K562 (cell line): ENCODE data around the gene PPFIA3. TPM values are rescaled to one million over a fixed set of nuclear protein-coding genes. Genes with fewer than 3 reads are reported as not detected.

Source experiments
- ATF1 ChIP-seq, 2 experiments: fragments of 450-650 bp in 1 of 2; IDR thresholded peaks; 2 replicates each; pipeline ENCODE4 v1.6.1; 2016; ENCODE audit warnings: missing compliant biosample characterization in 1 of 2, missing genetic modification characterization in 1 of 2
- CGGBP1 ChIP-seq: fragments of 250-450 bp; sonication (Bioruptor Pico); IDR thresholded peaks from 2 replicates; pipeline ENCODE4 v1.9.0; 2021; ENCODE audit warnings: mild to moderate bottlenecking
- HOXB6 ChIP-seq: fragments of 250-450 bp; sonication (Bioruptor Pico); IDR thresholded peaks from 2 replicates; pipeline ENCODE4 v1.5.1; 2022; ENCODE audit warnings: mild to moderate bottlenecking, borderline replicate concordance
- HSF4 ChIP-seq: fragments of 250-450 bp; sonication (Bioruptor Pico); IDR thresholded peaks from 2 replicates; pipeline ENCODE4 v2.1.2; 2022; ENCODE audit warnings: mild to moderate bottlenecking, moderate library complexity, borderline replicate concordance
- IRF9 ChIP-seq: fragments of 450-650 bp; IDR thresholded peaks from 2 replicates; pipeline ENCODE4 v1.6.1; 2016; ENCODE audit warnings: missing biosample characterization, missing genetic modification characterization
- MECOM ChIP-seq: fragments of 250-450 bp; sonication (Bioruptor Pico); IDR thresholded peaks from 2 replicates; pipeline ENCODE4 v1.8.0; 2022; ENCODE audit warnings: inconsistent platforms
- MEIS2 ChIP-seq: fragments of 450-650 bp; IDR thresholded peaks from 2 replicates; pipeline ENCODE4 v1.6.1; 2014; ENCODE audit warnings: mild to moderate bottlenecking; ENCODE audit not compliant: partially characterized antibody
- MTA2 ChIP-seq: fragments of 450-650 bp; IDR thresholded peaks from 2 replicates; pipeline ENCODE4 v1.6.1; 2016; ENCODE audit warnings: low read depth
- NR2F6 ChIP-seq: fragments of 450-650 bp; formaldehyde crosslinking; IDR thresholded peaks from 2 replicates; pipeline ENCODE4 v1.4.0; 2020; ENCODE audit warnings: mild to moderate bottlenecking
- PREB ChIP-seq: sonication (generic); formaldehyde crosslinking; IDR thresholded peaks from 2 replicates; pipeline ENCODE4 v1.8.1; 2023; ENCODE audit warnings: mild to moderate bottlenecking, missing genetic modification reagents
- RBM25 ChIP-seq: fragments of 200-400 bp; formaldehyde crosslinking; IDR thresholded peaks from 2 replicates; pipeline ENCODE4 v1.6.1; 2018; ENCODE audit warnings: low read length, low read depth, moderate library complexity; ENCODE audit not compliant: severe bottlenecking
- SNRNP70 ChIP-seq: fragments of 200-400 bp; formaldehyde crosslinking; optimal IDR thresholded peaks from 2 replicates; pipeline ENCODE3; 2017; ENCODE audit warnings: low read depth, low read length
- SRSF7 ChIP-seq: fragments of 200-400 bp; formaldehyde crosslinking; optimal IDR thresholded peaks from 2 replicates; pipeline ENCODE3; 2017; ENCODE audit warnings: mild to moderate bottlenecking, low read depth, low read length
- WHSC1 ChIP-seq: IDR thresholded peaks from one replicate; pipeline ENCODE4 v1.6.1; 2012; ENCODE audit warnings: low read length, control low read depth, inconsistent platforms
- ZBTB1 ChIP-seq: sonication (generic); formaldehyde crosslinking; IDR thresholded peaks from 2 replicates; pipeline ENCODE4 v1.8.1; 2023; ENCODE audit warnings: missing genetic modification reagents, low read depth, mild to moderate bottlenecking, borderline replicate concordance
- ZNF175 ChIP-seq: fragments of 200-800 bp; sonication (Bioruptor generic); IDR thresholded peaks from 2 replicates; pipeline ENCODE4 v1.6.1; 2016; ENCODE audit warnings: low read depth, mild to moderate bottlenecking, missing genetic modification characterization, missing compliant biosample characterization
- ZNF197 ChIP-seq: fragments of 200-800 bp; sonication (Bioruptor generic); IDR thresholded peaks from 2 replicates; pipeline ENCODE4 v1.6.1; 2016; ENCODE audit warnings: low read depth, missing genetic modification characterization, missing compliant biosample characterization
- ZNF324 ChIP-seq: fragments of 250-450 bp; sonication (Bioruptor Pico); IDR thresholded peaks from 2 replicates; pipeline ENCODE4 v1.4.0; 2020; ENCODE audit warnings: mild to moderate bottlenecking
- ZNF76 ChIP-seq: fragments of 250-450 bp; sonication (Bioruptor Pico); IDR thresholded peaks from 2 replicates; pipeline ENCODE4 v1.4.0; 2020; ENCODE audit warnings: mild to moderate bottlenecking, moderate library complexity, borderline replicate concordance
- ZSCAN29 ChIP-seq: fragments of 450-650 bp; IDR thresholded peaks from 2 replicates; pipeline ENCODE4 v1.6.1; 2017
- polyA plus RNA-seq, 8 experiments: library from polyadenylated mRNA; depleted of rRNA in 4 of 8; stranded (reverse) in 5 of 8; unstranded in 3 of 8; fragments of >200 nt; fragmentation: Nextera tagmentation in 2 of 8; fragmentation: Illumina TruSeq in 1 of 8; extraction: Ambion mirVana in 2 of 8; extraction: Trizol in 1 of 8; gene quantifications; 2 replicates each; pipeline versions ENCODE4 v1.2.1 to v1.2.3, GENCODE V29; 2011 to 2014; ENCODE audit warnings: inconsistent platforms in 1 of 8, missing spikeins in 1 of 8
- total RNA-seq, 7 experiments: library from RNA; depleted of rRNA in 6 of 7; stranded (reverse); fragments of >200 nt in 6 of 7; fragmentation: Illumina TruSeq in 2 of 7; extraction: Trizol in 2 of 7; gene quantifications; 2 replicates each; pipeline versions ENCODE4 v1.2.1 to v1.2.3, GENCODE V29; 2011 to 2021; ENCODE audit warnings: low replicate concordance in 1 of 7
- TF ChIP-seq, protein P1 (sequence below): sonication (generic); formaldehyde crosslinking; IDR thresholded peaks from 2 replicates; pipeline ENCODE4 v1.8.0; 2022; ENCODE audit warnings: mild to moderate bottlenecking, low read depth, missing genetic modification reagents
- TF ChIP-seq, protein P2 (sequence below): fragments of 250-450 bp; sonication (Bioruptor Pico); IDR thresholded peaks from 2 replicates; pipeline ENCODE4 v1.6.1; 2021; ENCODE audit warnings: mild to moderate bottlenecking
- TF ChIP-seq, protein P3 (sequence below), 2 experiments: fragments of 250-450 bp in 1 of 2; fragments of 450-650 bp in 1 of 2; sonication (Bioruptor Pico) in 1 of 2; IDR thresholded peaks; 2 replicates each; pipeline versions ENCODE4 v1.6.1 to v1.8.0; 2016 to 2021; ENCODE audit warnings: mild to moderate bottlenecking in 2 of 2, moderate library complexity in 2 of 2, missing compliant biosample characterization in 1 of 2, missing genetic modification characterization in 1 of 2

Gene PPFIA3
- total and polyA plus RNA-seq, 9 of the 15 experiments (the other 6 are each of a cell fraction or from before 2014, with no cell fraction given): 0.10 to 53.0 (median 17.6) TPM

DNA sequence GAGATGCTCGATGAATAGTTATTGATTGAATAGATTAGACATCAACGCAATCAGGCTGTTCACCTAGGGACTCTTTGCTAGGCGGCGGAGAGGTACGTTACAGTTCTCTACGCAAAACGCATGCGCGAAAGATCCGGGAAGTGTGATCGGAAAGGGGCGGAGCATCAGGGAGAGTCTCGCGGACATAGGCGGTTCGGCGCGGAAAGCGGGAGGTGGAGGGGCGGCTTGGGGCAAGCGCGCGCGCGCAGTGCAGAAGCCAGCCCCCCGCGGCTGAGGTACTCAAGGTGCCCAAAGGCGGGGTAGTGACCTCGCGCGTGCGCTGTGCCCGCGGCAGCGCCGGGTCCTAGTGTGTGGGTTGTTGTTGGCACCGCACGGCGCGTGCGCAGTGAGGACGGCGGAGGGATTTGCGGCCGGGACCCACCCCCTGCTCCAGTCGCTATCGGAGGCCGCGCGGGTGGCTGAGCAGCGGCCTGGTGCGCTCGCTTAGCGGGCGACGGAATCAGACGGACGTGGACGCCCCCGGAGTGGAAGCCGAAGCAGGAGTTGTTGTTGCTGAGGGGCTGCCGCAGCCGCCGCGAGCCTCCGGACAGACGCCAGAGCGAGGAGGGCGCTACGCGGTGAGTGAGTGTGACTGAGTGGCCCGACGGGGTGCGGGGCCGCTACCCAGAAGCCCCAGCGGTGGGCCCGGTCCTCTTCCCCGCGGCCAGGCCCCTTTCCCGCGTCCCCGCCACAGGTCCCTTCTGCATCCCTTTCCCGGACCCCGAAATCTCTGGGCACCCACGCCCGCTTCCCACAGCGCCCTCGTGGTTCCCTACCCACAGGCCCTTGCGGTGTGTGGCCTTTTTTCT lies 34.1 kb upstream of the PPFIA3 start, which contains the start of gene SNRNP70 (continued):
- TF ChIP-seq ZBTB1 (CRISPR knock-in tag) (0 out of 2 replicates have a peak, but pooled peaks have one; percentile 22), NR2F6 (CRISPR knock-in tag) (peak; percentile 72; the same call in 1 of the 2 replicates), ZNF76 (CRISPR knock-in tag) (peak; percentile 91; the same call in 1 of the 2 replicates), ATF1 (CRISPR knock-in tag; IDR thresholded peaks at IDR 0.05) (no peak), ATF1 (tag; IDR thresholded peaks at IDR 0.05) (peak; percentile 84), MTA2 (no peak), ZSCAN29 (no peak), SNRNP70 (no peak), HSF4 (0 out of 2 replicates have a peak, but pooled peaks have one; percentile 31), ZNF197 (CRISPR knock-in tag) (no peak; the same call in 1 of the 2 replicates), IRF9 (no peak), CGGBP1 (CRISPR knock-in tag) (0 out of 2 replicates have a peak, but pooled peaks have one; percentile 64), SRSF7 (no peak), WHSC1 (no peak), ZNF175 (0 out of 2 replicates have a peak, but pooled peaks have one; percentile 33), MEIS2 (peak; percentile 95), HOXB6 (CRISPR knock-in tag) (no peak), ZNF324 (no peak), RBM25 (peak; percentile 42), MECOM (CRISPR knock-in tag) (no peak), PREB (CRISPR knock-in tag) (no peak)
- TF ChIP-seq, protein P1, sequence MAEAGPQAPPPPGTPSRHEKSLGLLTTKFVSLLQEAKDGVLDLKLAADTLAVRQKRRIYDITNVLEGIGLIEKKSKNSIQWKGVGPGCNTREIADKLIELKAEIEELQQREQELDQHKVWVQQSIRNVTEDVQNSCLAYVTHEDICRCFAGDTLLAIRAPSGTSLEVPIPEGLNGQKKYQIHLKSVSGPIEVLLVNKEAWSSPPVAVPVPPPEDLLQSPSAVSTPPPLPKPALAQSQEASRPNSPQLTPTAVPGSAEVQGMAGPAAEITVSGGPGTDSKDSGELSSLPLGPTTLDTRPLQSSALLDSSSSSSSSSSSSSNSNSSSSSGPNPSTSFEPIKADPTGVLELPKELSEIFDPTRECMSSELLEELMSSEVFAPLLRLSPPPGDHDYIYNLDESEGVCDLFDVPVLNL (CRISPR knock-in tag): peak; percentile 19; the same call in 1 of the 2 replicates
- TF ChIP-seq, protein P2, sequence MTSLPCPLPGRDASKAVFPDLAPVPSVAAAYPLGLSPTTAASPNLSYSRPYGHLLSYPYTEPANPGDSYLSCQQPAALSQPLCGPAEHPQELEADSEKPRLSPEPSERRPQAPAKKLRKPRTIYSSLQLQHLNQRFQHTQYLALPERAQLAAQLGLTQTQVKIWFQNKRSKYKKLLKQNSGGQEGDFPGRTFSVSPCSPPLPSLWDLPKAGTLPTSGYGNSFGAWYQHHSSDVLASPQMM: no peak
- TF ChIP-seq, protein P3, sequence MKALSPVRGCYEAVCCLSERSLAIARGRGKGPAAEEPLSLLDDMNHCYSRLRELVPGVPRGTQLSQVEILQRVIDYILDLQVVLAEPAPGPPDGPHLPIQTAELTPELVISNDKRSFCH (CRISPR knock-in tag; IDR thresholded peaks at IDR 0.05): no peak
- TF ChIP-seq, protein P3 (tag; IDR thresholded peaks at IDR 0.05): 0 out of 2 replicates have a peak, but pooled peaks have one; percentile 62
